ENCODE measurements around the gene DENND1A.

DNA sequence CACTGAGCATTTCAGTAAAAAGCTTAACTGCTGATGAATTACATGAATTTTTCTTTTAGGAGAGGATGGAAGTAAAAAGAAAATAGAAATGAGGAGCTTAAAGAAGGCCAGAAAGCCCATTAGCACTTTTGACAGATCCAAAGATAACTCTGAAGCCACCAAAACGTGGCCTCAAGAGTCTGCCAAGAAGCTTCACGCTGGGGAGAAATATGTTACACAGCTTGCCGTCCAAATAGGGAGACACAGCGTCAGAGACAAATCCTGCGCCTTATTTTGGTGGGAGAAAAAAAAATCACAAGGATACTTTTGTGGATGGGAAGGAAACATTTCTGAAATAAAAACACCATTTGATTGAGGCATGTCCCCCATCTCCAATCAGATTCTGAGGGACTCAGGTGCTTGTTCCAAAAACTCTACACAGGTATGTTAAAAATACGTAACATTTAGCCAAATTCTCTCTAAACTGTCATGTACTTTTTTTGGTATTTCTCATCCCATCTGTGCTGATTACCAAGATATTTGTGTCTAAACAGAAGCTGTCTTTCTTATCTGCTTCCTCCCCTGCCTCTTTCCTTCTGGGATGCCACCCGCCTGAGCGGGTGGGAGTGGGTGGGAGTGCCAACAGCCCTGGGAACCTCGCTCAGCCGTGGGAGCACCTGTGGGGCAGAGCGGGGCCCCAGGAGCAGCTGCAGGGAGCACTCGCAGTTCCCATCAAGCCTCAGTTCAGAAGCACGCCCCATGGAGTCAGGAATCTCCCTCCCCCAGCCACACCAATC, 275.5 kb downstream of the DENND1A start:
- TF ChIP-seq, protein P1, sequence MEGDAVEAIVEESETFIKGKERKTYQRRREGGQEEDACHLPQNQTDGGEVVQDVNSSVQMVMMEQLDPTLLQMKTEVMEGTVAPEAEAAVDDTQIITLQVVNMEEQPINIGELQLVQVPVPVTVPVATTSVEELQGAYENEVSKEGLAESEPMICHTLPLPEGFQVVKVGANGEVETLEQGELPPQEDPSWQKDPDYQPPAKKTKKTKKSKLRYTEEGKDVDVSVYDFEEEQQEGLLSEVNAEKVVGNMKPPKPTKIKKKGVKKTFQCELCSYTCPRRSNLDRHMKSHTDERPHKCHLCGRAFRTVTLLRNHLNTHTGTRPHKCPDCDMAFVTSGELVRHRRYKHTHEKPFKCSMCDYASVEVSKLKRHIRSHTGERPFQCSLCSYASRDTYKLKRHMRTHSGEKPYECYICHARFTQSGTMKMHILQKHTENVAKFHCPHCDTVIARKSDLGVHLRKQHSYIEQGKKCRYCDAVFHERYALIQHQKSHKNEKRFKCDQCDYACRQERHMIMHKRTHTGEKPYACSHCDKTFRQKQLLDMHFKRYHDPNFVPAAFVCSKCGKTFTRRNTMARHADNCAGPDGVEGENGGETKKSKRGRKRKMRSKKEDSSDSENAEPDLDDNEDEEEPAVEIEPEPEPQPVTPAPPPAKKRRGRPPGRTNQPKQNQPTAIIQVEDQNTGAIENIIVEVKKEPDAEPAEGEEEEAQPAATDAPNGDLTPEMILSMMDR (IDR thresholded peaks at IDR 0.05; ENCODE audit: insufficient read depth, low read depth, low read length) = no peak
- TF ChIP-seq EZH2 (IDR thresholded peaks at IDR 0.05; ENCODE audit: insufficient read depth, low read length) = no peak

All from astrocyte (in vitro differentiated cells and primary cell).